Stimulated activated CD4-positive, alpha-beta T cell treated with anti-CD3 and anti-CD28 coated beads, Interleukin-2, amount 100 ng/mL, for 24 hours (primary cell): ENCODE data around the gene CLCN6.

Source experiments
- DNase-seq, 2 donors: peaks; one replicate each; pipeline ENCODE4 v3.0.0-alpha.2; 2020

The CLCN6 gene

DNA sequence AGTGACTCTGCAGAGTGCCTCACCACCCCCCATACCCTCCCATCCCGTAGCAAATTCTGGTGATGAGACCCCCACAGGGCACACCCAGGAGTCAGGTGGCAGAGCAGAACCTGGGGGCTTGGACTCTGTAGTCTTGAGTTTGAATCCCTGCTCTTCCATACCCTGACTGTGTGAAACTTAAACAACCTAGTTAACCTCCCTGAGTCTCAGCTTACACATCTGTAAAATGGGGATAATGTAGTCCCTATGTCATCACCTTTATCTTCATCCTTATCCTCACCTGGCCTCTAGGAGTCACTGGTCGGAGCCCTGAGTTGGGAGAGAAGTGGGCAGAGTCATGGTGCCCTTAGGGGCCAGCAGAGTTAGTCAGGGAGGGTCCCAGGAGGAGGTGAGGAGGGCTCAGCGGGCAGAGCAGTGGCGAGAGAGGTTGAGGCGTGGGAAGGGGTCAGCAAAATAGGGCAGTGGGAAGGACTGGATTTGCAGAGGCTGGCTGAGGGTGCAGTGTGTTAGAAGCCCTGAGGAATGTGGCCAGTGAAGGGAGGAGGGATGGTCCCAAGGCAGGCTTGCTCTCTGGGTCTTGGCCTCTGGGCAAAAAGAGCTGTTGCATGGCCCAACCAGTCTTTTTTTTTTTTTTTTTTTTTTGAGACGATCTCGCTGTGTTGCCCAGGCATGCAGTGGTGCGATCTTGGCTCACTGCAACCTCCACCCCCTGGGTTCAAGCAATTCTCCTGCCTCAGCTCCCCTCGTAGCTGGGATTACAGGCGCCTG is 25.4 kb upstream of the CLCN6 start:
- DNase-seq, result no peak

DNA sequence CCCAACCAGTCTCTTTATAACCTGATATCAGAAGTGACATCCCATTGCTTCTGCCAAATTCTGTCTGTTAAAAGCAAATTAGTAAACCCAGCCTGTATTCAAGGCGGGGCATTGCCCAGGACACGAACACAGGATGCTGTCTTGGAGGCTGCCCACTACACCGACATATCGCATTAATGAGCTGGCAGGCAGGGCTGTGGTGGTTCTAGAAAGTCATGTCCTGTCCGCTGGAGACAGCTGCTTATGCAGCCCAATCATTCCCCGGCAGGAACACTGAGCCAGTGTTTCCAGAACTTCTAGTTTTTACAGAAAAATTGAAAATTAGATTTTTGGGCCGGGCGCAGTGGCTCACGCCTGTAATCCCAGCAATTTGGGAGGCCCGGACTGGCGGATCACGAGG is 24.7 kb upstream of the CLCN6 start:
- no peak for DNase-seq

DNA sequence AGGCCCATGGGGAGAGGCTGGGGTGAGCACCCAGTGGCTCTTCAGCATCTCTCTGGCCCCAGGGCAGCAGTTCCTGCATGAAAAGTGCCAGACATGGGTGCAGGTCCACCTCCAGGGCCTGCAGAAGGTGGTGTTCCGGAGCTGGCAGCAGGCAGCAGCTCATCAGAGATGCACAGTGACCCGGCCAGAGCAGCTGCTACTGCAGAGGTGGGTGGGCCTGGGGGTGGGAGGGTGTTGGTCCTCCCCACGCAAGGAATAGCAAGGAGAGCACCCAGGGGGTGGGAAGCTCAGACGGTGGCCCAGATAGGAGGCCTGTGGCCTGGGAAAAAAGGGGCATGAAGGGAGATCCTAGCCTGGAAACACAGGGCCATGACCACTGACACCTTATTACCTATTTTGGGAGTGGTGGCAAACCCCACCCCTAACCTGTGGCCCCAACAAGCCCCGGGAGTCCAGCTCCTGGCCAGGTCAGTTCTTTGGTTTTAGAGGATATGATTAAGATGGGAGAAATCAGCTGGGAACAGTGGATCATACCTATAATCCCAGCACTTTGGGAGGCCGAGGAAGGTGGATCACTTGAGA is 23.8 kb upstream of the CLCN6 start:
- DNase-seq, result no peak

DNA sequence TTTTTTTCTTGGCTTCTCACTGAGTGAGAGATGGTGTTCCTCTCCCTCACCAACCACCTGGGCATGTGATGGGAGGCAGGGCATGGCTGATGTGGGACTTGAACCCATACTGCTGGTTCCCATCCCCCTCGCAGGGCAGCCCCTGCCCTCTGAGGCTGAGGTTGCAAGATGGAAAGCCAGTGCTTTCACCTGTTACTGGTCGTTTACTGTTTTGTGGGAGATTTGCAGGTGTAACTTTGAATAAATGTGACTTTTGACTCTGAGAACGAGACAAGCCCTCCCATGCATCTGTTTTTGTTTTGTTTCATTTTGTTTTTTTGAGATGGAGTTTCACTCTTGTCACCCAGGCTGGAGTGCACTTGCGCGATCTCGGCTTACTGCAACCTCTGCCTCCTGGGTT is 22.4 kb upstream of the CLCN6 start:
- DNase-seq, result no peak

DNA sequence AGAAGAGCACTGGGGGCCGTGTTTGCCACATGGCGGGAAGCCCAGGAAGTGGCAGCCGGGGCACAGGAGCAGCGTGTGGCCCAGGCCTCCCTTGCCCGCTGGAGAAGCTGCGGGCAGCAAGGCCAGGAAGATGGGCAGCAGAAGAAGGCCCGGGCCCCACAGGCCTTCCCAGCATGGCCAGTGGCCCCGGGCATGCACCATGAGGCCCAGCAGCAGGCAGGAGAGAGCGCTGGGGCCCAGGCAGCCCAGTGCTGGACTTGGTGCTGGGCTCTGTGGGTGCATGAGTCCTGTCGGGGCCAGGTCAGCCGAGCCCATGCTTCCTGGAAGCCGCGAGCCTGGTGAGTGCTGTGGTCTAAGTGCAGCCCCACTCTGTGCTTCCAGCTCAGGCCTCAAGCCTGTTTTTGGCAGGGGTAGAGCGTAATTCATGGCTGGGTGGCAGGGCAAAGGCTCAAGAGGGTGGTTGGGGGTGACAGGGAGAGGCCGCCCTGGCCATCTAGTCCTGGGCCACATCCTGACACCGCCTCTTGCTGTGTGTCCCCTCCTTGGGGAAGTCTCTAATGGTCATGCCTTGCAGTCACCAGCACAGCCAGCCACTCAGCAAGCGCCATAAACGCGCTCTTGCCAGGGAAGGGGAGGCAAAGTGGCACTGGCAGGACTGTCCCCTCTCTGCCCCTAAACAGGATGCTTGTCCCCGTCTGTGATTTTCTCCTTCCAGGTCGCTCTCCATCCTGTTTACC is 21.6 kb upstream of the CLCN6 start:
- no peak for DNase-seq

DNA sequence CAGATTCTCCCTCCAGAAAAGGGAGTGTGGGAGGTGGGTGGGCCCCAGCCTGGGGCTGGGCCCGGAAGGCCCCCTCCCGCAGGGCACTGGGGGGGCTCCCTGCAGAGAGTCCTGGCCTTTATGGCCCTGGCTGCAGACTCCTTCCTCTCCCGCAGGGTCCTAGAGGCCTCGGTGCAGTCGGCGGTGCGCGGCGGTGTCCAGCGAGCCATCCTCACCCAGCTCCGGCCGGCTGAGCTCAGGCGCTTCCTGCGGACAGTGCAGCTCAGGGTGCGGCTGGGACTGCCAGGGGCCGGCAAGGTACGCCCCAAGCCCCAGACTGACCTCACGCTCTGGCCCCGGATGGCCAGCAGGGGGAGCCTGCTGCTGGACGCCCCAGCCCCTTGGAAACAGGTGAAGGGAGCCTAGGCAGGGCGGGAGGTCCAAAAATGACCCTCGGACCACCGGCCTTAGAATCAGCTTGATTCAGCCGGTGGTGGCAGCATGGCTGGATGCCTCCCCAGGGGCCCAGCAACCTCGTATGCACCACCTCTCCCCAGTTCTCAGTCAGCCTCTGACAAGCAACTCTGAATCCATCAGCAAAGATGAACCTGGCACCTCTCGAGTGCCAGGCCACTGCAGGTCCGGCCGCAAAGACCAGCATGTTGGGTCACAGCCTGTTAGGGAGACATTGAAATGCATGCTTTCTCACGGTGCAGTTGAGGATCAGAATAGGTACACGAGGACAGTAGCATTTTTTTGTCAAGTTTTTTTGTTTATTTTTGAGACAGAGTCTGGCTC is 20.8 kb upstream of the CLCN6 start:
- peak; percentile 52 to 59 for DNase-seq

DNA sequence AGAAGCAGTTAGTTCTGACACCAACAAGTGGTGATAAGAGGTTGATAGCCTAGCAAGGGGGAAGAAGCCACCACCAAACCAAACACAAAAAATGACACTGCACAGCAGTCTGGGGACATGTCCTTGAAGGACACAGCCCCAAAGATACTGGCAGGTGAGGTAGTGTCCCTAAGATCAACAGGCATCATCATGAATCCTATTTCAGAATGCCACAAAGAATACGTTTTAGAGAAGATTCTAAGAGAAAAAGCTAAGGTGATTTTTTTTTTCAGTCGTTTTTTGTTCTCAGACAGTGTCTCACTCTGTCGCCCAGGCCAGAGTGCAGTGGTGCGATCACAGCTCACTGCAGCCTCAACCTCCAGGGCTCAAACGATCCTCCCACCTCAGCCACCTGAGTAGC is 19.8 kb upstream of the CLCN6 start:
- no peak for DNase-seq

DNA sequence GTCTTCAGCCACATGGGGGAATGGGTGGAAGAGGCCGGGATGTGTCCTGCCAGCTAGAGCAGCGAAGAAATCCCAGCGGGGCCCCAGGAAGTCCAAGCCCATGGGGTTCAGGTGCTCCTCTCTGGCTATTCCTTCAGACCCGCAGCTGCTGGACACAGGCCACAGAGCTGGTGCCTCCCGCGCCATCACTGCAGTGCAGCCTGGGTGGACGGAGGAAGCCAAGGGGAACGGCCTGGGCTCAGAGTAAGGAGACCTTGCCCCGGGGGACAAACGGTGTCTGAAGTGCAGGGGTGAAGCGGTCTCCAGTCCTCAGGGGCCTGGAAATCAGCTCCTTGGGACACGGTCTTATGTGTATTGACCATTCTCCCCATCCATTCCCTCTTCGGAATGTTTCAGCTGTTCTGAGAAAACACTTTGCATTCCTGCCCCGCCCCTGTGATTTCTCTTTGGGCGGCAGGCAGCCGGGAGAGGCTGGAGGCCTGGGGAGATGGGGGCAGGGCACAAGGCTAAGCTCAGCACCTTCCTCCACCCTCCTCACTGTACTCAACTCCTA is 18.7 kb upstream of the CLCN6 start:
- DNase-seq, result no peak

DNA sequence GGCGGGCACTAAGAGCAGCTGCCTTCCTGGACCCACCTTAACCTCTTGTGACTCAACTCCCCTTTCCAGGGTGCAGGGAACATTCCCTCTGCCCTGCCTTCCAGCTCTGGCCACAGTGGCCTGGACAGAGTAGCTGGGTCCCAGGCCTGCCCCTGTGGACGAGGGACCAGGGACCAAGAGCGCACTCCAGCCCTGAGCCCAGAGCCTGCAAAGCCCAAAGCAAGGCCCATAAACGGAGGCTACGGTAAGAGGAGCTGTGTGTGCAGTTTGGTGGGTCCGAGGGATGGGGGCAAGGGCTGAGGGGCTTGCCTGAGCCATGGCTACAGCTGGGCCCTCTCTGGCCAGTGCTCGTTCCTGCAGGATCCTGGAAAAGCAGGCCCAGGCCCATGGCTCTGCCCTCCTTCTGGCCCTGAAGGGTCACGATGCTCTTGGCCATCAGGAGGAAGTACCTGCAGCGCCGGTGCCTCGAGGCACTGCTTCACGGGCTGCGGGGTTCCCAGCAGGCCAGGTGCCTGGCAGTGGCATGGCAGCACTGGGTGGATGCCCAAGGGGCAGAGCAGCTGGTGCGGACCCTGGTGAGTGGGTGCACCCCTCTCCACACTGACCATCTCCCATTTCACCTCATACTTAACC is 18.1 kb upstream of the CLCN6 start:
- DNase-seq, result no peak

DNA sequence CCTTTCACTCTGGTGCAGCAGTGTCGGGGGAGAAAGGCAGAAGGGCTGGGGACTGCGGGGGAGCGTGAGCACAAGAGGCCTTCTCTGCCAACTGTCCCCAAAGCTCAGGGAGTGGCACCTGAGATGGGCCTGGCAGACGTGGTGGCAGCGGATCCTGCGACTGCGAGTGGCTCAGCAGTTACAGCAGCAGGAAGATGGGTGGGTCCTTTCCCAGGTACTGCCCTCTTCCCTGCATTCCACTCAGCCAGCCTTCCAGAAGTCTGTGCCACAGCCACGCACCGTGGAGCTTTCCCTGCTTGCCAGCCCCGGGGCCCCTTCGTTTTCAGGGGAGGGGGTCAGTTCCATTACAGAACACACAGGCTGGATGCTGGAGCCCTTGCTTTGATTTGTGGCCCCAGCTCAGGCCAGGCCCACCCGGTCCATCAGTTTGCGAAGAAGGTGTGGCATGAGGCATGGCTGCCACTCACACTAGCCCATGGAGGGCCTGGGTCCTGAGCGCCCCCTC is 17.4 kb upstream of the CLCN6 start:
- no peak for DNase-seq

DNA sequence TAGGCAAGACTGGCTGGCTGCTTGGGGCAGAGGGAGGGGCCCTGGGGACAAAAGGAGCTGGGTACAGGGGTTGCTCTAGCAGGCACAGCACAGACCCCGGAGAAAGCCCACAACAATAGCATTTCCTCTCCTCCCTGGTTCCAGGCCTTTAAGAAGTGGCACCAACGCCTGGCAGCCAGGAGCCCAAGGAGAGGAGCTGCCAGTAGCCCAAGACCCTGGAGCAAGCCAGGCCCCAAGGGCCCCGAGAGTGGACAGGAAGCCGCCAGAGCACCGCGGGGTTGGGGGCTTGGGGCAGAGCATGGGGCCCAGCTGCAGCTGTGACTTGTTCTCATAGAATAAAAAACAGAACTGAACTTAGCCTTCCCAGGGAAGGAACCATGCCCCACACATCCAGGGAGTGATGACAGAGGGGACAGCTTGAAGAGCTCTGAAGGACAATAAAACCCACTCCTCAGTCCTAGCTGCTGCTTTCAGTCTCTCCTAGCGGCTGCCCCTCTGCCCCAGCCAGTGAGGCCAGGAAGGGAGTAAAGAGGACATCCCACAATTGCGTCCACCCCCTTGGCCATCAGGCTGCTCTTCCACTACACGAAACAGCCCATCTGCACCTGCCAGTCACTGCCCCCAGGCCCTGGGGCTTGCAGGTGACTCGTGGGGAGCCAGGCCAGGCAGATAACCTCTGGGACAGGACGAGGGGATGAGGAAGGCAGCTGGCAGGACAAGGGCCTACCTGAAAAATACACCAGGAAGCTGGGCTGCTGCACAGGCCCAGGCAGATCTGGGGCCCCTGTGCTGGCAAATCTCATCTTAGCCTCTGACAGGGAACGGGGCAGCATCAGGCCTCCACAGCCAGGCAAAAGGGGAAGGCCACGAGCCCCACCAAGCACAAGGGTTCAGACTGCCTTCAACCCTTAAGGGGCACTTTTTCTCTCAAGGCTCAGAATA is 16.6 kb upstream of the CLCN6 start:
- no peak for DNase-seq

DNA sequence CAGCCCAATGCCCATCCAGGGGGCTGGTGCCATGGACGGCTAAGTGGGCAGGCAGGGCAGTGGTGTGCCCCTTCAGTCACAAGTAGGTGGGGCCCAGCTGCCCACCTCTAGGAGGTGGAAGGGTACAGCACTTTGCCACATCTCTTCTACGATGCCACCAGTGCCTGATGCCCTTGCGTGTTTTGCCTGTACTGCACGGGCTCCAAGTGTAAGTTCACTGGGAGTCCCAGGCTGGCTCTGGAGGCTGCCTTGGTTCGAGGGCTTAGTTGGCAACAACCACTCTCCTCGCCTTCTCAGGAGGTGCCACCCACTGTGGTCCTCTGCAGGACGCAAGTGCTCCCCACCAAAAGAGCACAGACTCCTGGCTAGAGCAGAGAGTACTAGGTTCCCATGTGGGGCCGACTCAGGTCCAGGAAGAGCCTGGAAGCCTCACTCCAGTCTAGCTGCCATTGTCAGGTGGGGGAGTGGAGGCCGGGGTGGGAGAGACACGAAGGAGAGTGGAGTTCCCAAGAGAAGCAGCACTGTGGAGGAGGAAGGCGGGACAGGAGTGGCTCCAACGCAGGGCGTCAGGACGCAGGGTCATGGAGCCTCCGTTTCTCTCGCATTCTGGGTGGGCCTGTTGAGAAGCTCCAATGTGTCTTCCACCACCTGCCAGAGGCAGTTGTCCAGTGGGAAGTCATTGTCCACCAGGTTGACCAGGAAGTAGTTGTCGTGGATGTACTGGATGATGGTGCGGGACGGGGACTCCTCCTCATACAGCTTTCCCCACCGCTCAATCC is 15.7 kb upstream of the CLCN6 start:
- DNase-seq, result no peak

DNA sequence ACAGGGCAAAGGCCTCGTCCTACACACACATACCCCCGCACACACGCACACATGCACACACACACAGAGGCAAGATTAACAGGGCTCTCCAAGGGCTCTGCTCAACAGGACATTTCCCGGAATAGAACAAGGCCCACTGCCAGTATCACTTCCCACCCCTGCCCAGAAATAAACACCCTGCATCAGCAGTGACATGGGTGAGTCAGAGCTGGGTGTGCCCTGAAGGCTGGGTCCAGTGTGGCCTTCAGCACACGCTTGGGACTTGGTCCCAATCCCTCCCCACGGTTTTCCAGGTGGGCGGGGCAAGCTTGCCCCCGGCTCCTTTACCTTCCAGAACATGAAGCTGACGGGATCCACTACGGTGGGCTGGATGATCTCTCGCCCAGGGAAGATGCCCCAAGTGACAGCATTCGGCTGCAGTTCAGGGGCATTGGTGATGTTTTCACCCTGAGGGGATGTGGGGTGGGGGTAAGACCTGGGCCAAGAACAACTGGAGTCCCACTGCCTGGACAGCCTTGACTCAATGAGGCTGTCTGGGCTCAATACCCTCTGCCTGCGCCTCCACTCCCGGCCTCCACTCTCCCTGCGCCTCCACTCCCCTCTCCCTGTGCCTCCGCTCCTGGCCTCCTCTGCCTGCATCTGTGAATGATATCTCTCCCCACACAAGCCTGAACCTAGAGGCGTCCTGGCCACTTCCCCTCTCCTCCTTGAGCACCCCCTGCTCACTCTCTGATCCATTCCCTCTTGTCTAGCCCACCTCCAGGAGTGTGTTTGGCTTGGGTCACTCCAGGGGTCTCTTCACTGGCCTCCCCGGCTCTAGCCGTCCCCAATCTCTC is 14.9 kb upstream of the CLCN6 start:
- no peak for DNase-seq

DNA sequence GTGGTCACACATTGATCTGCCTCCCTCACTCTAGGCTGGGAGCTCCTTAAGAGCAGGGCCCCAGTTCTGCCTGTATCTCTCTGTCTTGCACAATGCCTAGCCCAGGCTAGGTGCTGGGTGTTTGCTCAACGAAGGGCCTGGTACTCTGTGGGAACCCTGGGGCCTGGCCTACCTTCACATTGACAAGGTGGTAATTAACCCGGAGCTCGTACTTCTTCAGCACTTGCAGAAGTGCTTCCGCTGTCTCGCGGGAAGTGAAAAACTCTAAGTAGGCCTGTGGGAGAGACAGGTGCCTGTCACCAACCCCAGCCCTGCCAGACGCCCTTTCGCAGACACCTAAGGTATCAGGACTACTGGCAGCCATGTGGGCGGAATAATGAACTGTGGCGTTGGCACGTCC is 13.9 kb upstream of the CLCN6 start:
- no peak for DNase-seq

DNA sequence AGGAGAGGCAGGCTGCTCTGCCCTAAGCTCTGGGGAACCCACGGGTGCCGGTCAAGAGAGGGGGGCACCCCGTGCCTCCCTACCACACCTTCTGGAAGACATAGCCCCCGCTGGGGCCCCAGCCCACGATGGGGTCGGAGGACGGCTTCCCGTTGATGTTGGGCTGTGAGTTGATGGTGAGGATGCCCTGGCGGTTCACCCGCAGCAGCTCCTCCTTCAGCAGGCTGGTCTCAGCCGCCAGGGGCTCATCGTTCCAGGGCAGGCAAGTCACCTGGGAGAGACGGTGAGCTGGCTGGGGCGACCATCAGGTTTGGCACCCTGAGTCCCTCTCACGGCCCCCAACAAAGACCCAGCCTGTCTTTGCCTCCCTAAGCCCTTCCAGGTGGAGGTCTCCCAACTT is 12.2 kb upstream of the CLCN6 start:
- DNase-seq, result no peak

DNA sequence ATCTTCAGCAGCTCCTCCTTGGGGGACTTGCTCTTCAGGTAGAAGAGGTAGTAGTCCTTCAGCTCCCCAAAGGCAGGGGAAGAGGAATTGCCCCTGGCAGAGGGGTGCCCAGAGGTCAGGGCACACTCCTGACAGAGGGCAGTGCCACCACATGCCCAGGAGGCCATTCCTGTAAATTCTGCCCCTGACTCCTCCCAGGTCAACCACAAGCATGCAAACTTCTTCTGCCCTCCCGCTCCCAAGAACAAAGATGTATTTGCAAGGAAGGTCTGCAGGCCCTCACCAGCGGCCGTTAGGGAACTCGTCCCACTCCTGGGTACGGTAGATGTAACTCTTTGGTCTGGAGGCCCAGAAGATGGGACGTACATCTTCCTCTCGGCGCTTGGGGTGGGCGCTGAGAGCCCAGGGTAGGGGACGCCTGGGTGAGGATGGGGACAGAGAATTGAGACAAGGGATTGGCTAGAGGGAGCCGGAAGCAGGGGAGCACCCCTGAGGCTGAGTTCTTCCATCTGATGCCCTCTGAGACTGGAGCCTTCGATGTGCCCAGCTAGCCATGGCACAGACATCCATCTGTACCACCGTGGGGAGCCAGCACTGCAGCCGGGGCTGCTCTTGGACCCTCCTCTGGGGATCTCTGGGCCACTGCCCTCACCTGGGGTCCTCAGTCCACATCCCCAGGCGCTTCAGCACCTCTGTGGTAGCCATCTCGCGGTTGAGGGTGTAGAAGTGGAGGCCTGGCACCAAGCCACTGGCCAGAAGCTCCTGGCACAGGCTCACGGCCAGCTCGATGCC is 11.3 kb upstream of the CLCN6 start:
- no peak for DNase-seq

DNA sequence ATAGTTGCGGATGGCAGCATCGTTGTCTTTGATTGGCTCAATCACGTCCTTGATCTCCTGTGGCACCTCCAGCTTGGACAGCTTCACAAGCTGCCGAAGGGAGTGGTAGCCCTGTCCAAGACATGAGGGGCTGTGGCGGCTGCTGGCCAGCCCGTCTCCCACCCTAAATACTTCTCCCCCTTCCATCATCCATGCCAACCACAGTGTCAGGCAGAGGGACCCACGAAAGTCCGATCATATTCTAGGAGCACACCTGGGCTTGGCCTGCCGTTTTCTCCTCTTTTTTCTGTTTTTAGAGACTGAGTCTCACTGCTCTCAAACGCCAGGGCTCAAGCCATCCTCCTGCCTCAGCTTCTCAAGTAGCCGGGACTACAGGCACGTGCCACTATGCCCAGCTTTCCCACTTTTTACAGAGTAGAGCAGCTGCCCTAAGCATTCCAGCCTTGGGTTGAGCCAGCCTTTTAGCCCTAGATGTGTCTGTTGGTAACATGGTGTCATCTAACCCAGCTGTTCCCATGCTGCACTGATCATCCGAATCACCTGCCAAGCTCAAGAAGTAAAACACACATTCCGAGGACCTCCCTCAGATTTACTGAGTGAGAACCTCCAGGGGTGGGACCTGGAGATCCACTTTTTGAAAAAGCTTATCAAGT is 10.6 kb upstream of the CLCN6 start:
- no peak for DNase-seq
